ENCODE data around the gene COL23A1.

DNA sequence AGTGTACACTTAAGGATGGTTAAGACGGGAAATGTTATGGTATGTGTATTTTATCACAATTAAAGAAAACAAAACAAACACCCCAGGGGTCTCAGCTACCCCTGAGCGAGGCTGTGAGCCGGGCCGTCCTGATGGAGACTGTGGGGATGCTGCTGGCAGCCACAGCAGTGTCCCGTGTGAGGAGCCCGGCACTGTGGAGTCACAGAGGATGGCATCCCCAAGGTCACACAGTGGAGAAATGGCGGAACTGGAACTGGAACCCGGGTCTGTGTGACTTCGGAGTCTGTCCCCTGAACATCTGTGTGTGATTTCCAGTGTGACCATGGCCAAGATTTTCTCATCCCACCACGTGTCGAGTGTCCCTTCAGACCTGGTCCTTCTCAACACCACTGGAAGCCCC lies 276.9 kb downstream of the COL23A1 start:
- TF ChIP-seq GATA3 (IDR thresholded peaks at IDR 0.05; ENCODE audit: low read depth, low read length), result no peak
- no peak for TF ChIP-seq GATA2 (IDR thresholded peaks at IDR 0.05; ENCODE audit: low read depth, low read length)

Measured in SH-SY5Y (cell line).